ENCODE measurements around the gene TYMS.

TYMS gene

DNA sequence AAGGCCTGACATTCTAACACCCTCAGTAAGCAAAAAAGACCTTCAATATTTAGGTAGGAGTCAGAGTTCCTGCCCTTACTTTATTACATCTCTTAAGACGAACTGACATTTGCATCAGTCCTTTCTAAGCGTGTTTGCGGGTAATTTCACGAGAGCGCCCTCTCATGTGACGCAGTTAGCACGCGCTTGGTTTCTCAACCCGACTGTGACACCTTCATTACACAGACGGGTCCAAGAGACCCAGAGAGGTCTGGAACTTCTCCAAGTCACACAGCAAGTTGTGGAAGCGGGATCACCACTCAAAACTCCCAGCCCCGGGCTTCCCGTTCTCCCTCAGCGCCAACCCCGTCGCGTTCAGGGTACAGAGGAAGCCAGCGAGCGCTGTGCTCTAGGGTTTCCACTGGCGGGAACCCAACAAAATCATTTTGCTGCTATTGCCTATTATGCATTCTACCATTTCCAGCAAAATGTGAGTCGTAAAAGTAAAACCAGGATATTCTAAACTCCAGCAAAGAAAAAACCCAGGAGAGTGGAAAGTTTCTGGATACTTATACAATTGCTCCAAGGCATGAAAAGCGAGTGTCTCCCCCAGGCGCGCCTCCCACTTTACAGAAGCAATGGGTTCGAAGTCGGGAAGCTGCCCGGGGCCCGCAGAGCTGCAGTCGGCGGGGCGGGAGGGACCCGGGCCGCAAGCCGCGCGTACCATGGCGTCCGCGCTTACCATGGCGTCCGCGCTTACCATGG is 54.4 kb downstream of the TYMS start:
- peak; percentile 50 to 69 for DNase-seq (ENCODE audit: low read depth in 2 of 2)

DNA sequence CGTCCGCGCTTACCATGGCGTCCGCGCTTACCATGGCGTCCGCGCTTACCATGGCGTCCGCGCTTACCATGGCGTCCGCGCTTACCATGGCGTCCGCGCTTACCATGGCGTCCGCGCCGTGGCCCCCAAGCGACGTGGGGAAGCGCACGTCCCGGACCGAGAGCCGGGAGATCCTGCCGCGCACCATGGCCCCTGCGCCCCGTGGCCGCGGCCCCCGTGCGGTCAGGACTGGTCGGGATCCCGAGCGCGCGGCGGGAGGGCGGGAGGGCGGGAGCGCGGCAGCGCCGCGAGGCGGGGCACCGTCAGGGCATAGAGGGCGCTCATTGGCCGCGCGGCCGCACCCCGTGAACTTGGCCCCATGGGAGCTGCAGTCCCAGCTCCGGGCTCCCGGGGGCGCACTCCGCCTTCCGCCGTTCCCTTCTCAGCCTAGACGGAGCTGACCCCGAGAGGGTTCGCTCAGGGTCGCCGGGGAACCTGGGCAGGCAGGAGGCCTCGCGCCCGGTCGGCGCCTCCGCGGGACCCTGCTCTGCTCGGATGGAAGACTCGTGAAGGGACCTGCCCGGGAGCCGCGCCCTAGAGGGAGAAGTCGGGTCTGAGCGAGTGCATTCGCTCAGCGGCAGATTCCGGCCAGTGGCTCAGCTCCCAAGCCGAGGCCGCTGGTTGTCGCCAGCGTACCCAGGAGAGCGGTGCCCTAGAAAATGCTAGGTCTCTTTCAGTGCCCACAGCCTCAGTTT is 55.1 kb downstream of the TYMS start, which contains the start of gene ENOSF1:
TSS of gene ENOSF1 (minus strand) at position 230 of the 734 bp plus-strand sequence. CDS start at position 187, 43 bp downstream.
- peak; percentile 59 to 71 for DNase-seq (ENCODE audit: low read depth in 2 of 2)

DNA sequence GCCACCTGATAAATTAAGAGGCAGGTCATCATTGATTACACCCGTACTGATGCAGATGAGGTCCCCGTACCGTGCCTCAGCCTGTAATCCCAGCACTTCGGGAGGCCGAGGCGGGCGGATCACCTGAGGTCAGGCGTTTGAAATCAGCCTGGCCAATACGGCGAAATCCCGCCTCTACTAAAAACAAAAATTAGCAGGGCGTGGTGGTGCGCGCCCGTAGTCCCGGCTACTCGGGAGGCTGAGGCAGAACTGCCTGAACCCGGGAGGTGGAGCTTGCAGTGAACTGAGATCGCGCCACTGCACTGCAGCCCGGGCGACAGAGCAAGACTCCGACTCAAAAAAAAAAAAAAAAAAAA is 55.7 kb downstream of the TYMS start:
- no peak for DNase-seq (ENCODE audit: low read depth in 2 of 2)

DNA sequence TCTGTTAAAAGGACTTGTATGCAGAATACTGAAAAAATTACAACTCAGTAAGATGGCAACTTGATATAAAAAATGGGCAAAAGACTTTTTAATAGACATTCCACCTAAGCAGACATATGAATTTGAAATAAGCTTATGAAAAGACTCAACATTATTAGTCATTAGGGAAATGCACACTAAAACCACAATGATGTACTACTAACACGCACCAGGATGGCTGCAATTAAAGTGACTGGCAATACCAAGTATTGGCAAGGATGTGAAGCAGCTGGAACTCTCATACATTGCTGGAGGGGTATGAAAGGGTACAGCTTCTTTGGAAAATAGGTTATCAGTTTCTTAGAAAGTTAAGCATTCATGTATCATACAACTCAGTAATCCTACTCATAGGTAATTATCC is 58.2 kb downstream of the TYMS start:
- no peak for DNase-seq (ENCODE audit: low read depth in 2 of 2)

DNA sequence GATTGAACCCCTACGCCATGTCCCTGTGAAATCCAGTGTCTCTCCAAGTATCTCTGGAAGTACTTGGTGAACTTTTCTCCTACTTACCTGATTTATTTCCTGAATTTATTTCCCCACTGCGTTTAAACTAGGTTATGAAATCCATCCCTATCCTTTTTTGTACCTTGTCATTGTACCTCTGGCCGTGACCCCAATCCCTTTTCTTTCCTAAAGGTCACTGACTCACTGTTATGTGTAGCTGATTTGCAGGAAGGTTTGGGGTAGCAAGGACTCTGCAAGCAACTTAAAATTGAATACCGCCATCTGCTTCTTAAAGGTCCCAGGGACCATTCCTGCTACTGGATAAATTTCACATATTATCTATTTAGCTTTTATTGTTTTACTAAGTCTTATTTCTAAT is 59.5 kb downstream of the TYMS start:
- no peak for DNase-seq (ENCODE audit: low read depth in 2 of 2)
